SK-N-SH treated with all-trans-retinoic acid at 6 μM for 48 hours (cell line): ENCODE results near the gene CABP4.

Experiments
- ATAC-seq: fragments of 200-7000 bp; cut with Tn5 transposase; 3 replicates; pipeline ENCODE4 v1.9.1; 2020; ENCODE audit warnings: mild to moderate bottlenecking, moderate library complexity
- ARNTL ChIP-seq: fragments of 450-650 bp; formaldehyde crosslinking; IDR thresholded peaks from 2 replicates; pipeline ENCODE4 v1.5.0; 2020; ENCODE audit warnings: low read depth, mild to moderate bottlenecking, moderate library complexity, borderline replicate concordance
- BACH2 ChIP-seq: fragments of 250-450 bp; sonication (Bioruptor Pico); IDR thresholded peaks from 2 replicates; pipeline ENCODE4 v1.9.0; 2021; ENCODE audit warnings: mild to moderate bottlenecking, borderline replicate concordance
- CREB5 ChIP-seq: fragments of 250-450 bp; sonication (Bioruptor Pico); IDR thresholded peaks from 2 replicates; pipeline ENCODE4 v1.5.1; 2020; ENCODE audit warnings: low read depth, mild to moderate bottlenecking, moderate library complexity
- CSDC2 ChIP-seq: fragments of 250-450 bp; sonication (Bioruptor Pico); IDR thresholded peaks from 2 replicates; pipeline ENCODE4 v1.5.0; 2020; ENCODE audit warnings: mild to moderate bottlenecking, moderate library complexity
- ESRRG ChIP-seq: fragments of 250-450 bp; sonication (Bioruptor Pico); IDR thresholded peaks from 2 replicates; pipeline ENCODE4 v1.6.1; 2021; ENCODE audit warnings: mild to moderate bottlenecking
- GLIS3 ChIP-seq: fragments of 250-450 bp; sonication (Bioruptor Pico); IDR thresholded peaks from 2 replicates; pipeline ENCODE4 v1.5.0; 2020; ENCODE audit warnings: mild to moderate bottlenecking, moderate library complexity
- ISL1 ChIP-seq: fragments of 250-450 bp; sonication (Bioruptor Pico); IDR thresholded peaks from 2 replicates; pipeline ENCODE4 v2.1.2; 2022; ENCODE audit warnings: mild to moderate bottlenecking, moderate library complexity
- OSR1 ChIP-seq: fragments of 250-450 bp; sonication (Bioruptor Pico); IDR thresholded peaks from 2 replicates; pipeline ENCODE4 v1.8.0; 2022; ENCODE audit warnings: moderate library complexity, mild to moderate bottlenecking, inconsistent platforms
- PATZ1 ChIP-seq: fragments of 250-450 bp; sonication (Bioruptor Pico); IDR thresholded peaks from 2 replicates; pipeline ENCODE4 v1.8.0; 2020; ENCODE audit warnings: mild to moderate bottlenecking, moderate library complexity, borderline replicate concordance
- PPARA ChIP-seq: fragments of 250-450 bp; sonication (Bioruptor Pico); IDR thresholded peaks from 2 replicates; pipeline ENCODE4 v1.5.0; 2020; ENCODE audit warnings: mild to moderate bottlenecking, borderline replicate concordance
- RARB ChIP-seq: fragments of 250-450 bp; sonication (Bioruptor Pico); IDR thresholded peaks from 2 replicates; pipeline ENCODE4 v1.8.0; 2021; ENCODE audit warnings: mild to moderate bottlenecking, moderate library complexity
- SNAI2 ChIP-seq: fragments of 250-450 bp; sonication (Bioruptor Pico); IDR thresholded peaks from 2 replicates; pipeline ENCODE4 v1.5.0; 2020; ENCODE audit warnings: mild to moderate bottlenecking, moderate library complexity
- TCF4 ChIP-seq: fragments of 250-450 bp; sonication (Bioruptor Pico); IDR thresholded peaks from 2 replicates; pipeline ENCODE4 v1.8.0; 2021; ENCODE audit warnings: mild to moderate bottlenecking, moderate library complexity, borderline replicate concordance
- TOX ChIP-seq: fragments of 250-450 bp; sonication (Bioruptor Pico); IDR thresholded peaks from 2 replicates; pipeline ENCODE4 v1.8.0; 2021; ENCODE audit warnings: mild to moderate bottlenecking, moderate library complexity, borderline replicate concordance
- ZC3H10 ChIP-seq: fragments of 250-450 bp; sonication (Bioruptor Pico); IDR thresholded peaks from 2 replicates; pipeline ENCODE4 v1.5.1; 2021; ENCODE audit warnings: mild to moderate bottlenecking, moderate library complexity
- ZFP3 ChIP-seq: fragments of 250-450 bp; sonication (Bioruptor Pico); IDR thresholded peaks from 2 replicates; pipeline ENCODE4 v1.5.0; 2020; ENCODE audit warnings: mild to moderate bottlenecking, moderate library complexity
- ZFP30 ChIP-seq: fragments of 450-650 bp; formaldehyde crosslinking; IDR thresholded peaks from 2 replicates; pipeline ENCODE4 v1.5.0; 2022; ENCODE audit warnings: mild to moderate bottlenecking, moderate library complexity
- ZNF565 ChIP-seq: fragments of 450-650 bp; formaldehyde crosslinking; conservative IDR thresholded peaks from 2 replicates; pipeline ENCODE4 v1.5.0; 2020; ENCODE audit warnings: low read depth, mild to moderate bottlenecking, moderate library complexity
- ZNF8 ChIP-seq: fragments of 450-650 bp; formaldehyde crosslinking; IDR thresholded peaks from 2 replicates; pipeline ENCODE4 v1.5.0; 2020; ENCODE audit warnings: mild to moderate bottlenecking, moderate library complexity
- TF ChIP-seq, protein P1 (sequence below): fragments of 250-450 bp; sonication (Bioruptor Pico); IDR thresholded peaks from 2 replicates; pipeline ENCODE4 v1.5.0; 2020; ENCODE audit warnings: mild to moderate bottlenecking, moderate library complexity
- TF ChIP-seq, protein P2 (sequence below): fragments of 250-450 bp; sonication (Bioruptor Pico); IDR thresholded peaks from 2 replicates; pipeline ENCODE4 v1.5.1; 2021; ENCODE audit warnings: mild to moderate bottlenecking, moderate library complexity
- TF ChIP-seq, protein P3 (sequence below): fragments of 250-450 bp; sonication (Bioruptor Pico); IDR thresholded peaks from 2 replicates; pipeline ENCODE4 v1.8.0; 2021; ENCODE audit warnings: low read depth, mild to moderate bottlenecking, moderate library complexity, borderline replicate concordance

Gene CABP4

GRCh38 chr11:67498544-67498972 lies 43.4 kb downstream of the CABP4 start:
- no peak for ATAC-seq
- TF ChIP-seq, protein P1, sequence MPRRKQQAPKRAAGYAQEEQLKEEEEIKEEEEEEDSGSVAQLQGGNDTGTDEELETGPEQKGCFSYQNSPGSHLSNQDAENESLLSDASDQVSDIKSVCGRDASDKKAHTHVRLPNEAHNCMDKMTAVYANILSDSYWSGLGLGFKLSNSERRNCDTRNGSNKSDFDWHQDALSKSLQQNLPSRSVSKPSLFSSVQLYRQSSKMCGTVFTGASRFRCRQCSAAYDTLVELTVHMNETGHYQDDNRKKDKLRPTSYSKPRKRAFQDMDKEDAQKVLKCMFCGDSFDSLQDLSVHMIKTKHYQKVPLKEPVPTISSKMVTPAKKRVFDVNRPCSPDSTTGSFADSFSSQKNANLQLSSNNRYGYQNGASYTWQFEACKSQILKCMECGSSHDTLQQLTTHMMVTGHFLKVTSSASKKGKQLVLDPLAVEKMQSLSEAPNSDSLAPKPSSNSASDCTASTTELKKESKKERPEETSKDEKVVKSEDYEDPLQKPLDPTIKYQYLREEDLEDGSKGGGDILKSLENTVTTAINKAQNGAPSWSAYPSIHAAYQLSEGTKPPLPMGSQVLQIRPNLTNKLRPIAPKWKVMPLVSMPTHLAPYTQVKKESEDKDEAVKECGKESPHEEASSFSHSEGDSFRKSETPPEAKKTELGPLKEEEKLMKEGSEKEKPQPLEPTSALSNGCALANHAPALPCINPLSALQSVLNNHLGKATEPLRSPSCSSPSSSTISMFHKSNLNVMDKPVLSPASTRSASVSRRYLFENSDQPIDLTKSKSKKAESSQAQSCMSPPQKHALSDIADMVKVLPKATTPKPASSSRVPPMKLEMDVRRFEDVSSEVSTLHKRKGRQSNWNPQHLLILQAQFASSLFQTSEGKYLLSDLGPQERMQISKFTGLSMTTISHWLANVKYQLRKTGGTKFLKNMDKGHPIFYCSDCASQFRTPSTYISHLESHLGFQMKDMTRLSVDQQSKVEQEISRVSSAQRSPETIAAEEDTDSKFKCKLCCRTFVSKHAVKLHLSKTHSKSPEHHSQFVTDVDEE (CRISPR knock-in tag), result no peak
- TF ChIP-seq ZNF565 (CRISPR knock-in tag) (no peak), GLIS3 (CRISPR knock-in tag) (no peak), ESRRG (no peak), TOX (no peak), ZNF8 (CRISPR knock-in tag) (no peak), TCF4 (no peak), BACH2 (no peak), SNAI2 (CRISPR knock-in tag) (no peak), ISL1 (CRISPR knock-in tag) (no peak), OSR1 (CRISPR knock-in tag) (no peak), CREB5 (CRISPR knock-in tag) (no peak), PATZ1 (CRISPR knock-in tag) (no peak), ZFP30 (CRISPR knock-in tag) (no peak), ZFP3 (CRISPR knock-in tag) (no peak), ARNTL (no peak)
- TF ChIP-seq, protein P2, sequence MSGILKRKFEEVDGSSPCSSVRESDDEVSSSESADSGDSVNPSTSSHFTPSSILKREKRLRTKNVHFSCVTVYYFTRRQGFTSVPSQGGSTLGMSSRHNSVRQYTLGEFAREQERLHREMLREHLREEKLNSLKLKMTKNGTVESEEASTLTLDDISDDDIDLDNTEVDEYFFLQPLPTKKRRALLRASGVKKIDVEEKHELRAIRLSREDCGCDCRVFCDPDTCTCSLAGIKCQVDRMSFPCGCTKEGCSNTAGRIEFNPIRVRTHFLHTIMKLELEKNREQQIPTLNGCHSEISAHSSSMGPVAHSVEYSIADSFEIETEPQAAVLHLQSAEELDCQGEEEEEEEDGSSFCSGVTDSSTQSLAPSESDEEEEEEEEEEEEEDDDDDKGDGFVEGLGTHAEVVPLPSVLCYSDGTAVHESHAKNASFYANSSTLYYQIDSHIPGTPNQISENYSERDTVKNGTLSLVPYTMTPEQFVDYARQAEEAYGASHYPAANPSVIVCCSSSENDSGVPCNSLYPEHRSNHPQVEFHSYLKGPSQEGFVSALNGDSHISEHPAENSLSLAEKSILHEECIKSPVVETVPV (CRISPR knock-in tag), result no peak
- TF ChIP-seq, protein P3, sequence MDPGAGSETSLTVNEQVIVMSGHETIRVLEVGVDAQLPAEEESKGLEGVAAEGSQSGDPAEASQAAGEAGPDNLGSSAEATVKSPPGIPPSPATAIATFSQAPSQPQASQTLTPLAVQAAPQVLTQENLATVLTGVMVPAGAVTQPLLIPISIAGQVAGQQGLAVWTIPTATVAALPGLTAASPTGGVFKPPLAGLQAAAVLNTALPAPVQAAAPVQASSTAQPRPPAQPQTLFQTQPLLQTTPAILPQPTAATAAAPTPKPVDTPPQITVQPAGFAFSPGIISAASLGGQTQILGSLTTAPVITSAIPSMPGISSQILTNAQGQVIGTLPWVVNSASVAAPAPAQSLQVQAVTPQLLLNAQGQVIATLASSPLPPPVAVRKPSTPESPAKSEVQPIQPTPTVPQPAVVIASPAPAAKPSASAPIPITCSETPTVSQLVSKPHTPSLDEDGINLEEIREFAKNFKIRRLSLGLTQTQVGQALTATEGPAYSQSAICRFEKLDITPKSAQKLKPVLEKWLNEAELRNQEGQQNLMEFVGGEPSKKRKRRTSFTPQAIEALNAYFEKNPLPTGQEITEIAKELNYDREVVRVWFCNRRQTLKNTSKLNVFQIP (CRISPR knock-in tag), result no peak
- TF ChIP-seq, all 23 proteins: peak for 0

- no peak for ATAC-seq
- TF ChIP-seq ARNTL (no peak), ZNF565 (CRISPR knock-in tag) (no peak), TCF4 (no peak)
Measured at GRCh38 chr11:67499808-67500483, 44.8 kb downstream of the CABP4 start.

- no peak for ATAC-seq
- no peak for TF ChIP-seq ZFP3 (CRISPR knock-in tag)
- no peak for TF ChIP-seq SNAI2 (CRISPR knock-in tag)
- TF ChIP-seq CSDC2 (CRISPR knock-in tag), result no peak
- no peak for TF ChIP-seq TCF4
- TF ChIP-seq ESRRG, result no peak
- TF ChIP-seq TOX, result no peak
- TF ChIP-seq ZFP30 (CRISPR knock-in tag), result no peak
- TF ChIP-seq, protein P1 (CRISPR knock-in tag), result no peak
- no peak for TF ChIP-seq RARB (CRISPR knock-in tag)
- no peak for TF ChIP-seq ISL1 (CRISPR knock-in tag)
- TF ChIP-seq OSR1 (CRISPR knock-in tag), result no peak
- TF ChIP-seq PPARA, result no peak
- TF ChIP-seq, protein P3 (CRISPR knock-in tag), result no peak
- no peak for TF ChIP-seq ZC3H10
- TF ChIP-seq ARNTL, result no peak
- TF ChIP-seq ZNF8 (CRISPR knock-in tag), result no peak
Measured at GRCh38 chr11:67500484-67500821, 45.3 kb downstream of the CABP4 start.
